OCI-LY7 (cell line): Measurements from ENCODE around the gene TNPO2. TPM values are rescaled to one million over a fixed set of nuclear protein-coding genes. Genes with fewer than 3 reads are reported as not detected.

Experiments
- Bru-seq: library from RNA; stranded (reverse); fragments of 400-500 nt; gene quantifications from one replicate; lab custom pipeline; 2021; lab: Mats Ljungman, UMichigan
- BruChase-seq, 2 experiments: library from RNA; stranded (reverse); fragments of 400-500 nt; gene quantifications; one replicate each; lab custom pipeline; 2021; lab: Mats Ljungman, UMichigan
- BruUV-seq: library from RNA; stranded (reverse); fragments of 400-500 nt; replicated peaks from 2 replicates; lab custom pipeline; 2021; lab: Mats Ljungman, UMichigan
- CTCF ChIA-PET: fragments of 300-600 bp; sonication (Branson Sonifier 250); formaldehyde crosslinking; loops from one replicate; lab custom pipeline; 2022; ENCODE audit warnings: antibody characterized with exemption; ENCODE audit not compliant: unreplicated experiment; lab: Charles Lee
- POLR2A ChIA-PET: fragments of 300-600 bp; sonication (Branson Sonifier 250); formaldehyde crosslinking; loops from one replicate; lab custom pipeline; 2022; ENCODE audit warnings: antibody characterized with exemption; lab: Charles Lee
- DNase-seq: peaks from one replicate; pipeline ENCODE4 v3.0.0-alpha.2; 2015; ENCODE audit warnings: low spot score
- H2AFZ ChIP-seq: fragments of 200-600 bp; sonication (generic), shearing (Covaris generic); 2 replicates; pipeline ENCODE4 v1.6.1; 2014; ENCODE audit warnings: mild to moderate bottlenecking, antibody characterized with exemption, low read length, moderate library complexity
- H3K27ac ChIP-seq: fragments of 200-600 bp; sonication (generic); 2 replicates; pipeline ENCODE4 v1.5.1; 2014; ENCODE audit warnings: mixed run types, low read depth, mild to moderate bottlenecking, moderate library complexity, low read length, inconsistent platforms; ENCODE audit not compliant: poor library complexity, severe bottlenecking
- H3K36me3 ChIP-seq: fragments of 200-600 bp; sonication (generic); 2 replicates; pipeline ENCODE4 v1.6.1; 2014; ENCODE audit warnings: mild to moderate bottlenecking, antibody characterized with exemption, low read length, moderate library complexity, mixed read lengths; ENCODE audit not compliant: insufficient read depth
- H3K4me1 ChIP-seq: fragments of 200-600 bp; sonication (generic); 2 replicates; pipeline ENCODE4 v1.5.1; 2014; ENCODE audit warnings: mild to moderate bottlenecking, low read length; ENCODE audit not compliant: insufficient read depth, poor library complexity, severe bottlenecking
- H3K4me2 ChIP-seq: fragments of 200-600 bp; sonication (generic); 2 replicates; pipeline ENCODE4 v1.6.1; 2014; ENCODE audit warnings: mild to moderate bottlenecking, low read length
- H3K4me3 ChIP-seq: fragments of 200-600 bp; sonication (generic); 2 replicates; pipeline ENCODE4 v1.5.1; 2014; ENCODE audit warnings: mild to moderate bottlenecking, low read depth, low read length; ENCODE audit not compliant: poor library complexity, severe bottlenecking
- H3K79me2 ChIP-seq: fragments of 200-600 bp; sonication (generic); 2 replicates; pipeline ENCODE4 v1.6.1; 2016; ENCODE audit warnings: low read depth, mild to moderate bottlenecking, low read length, moderate library complexity, mixed read lengths; ENCODE audit not compliant: insufficient read depth
- H3K9me2 ChIP-seq: fragments of 200-600 bp; sonication (generic); 2 replicates; pipeline ENCODE4 v1.6.1; 2016; ENCODE audit warnings: mild to moderate bottlenecking, low read length, mixed read lengths; ENCODE audit not compliant: insufficient read depth
- H3K9me3 ChIP-seq: fragments of 200-600 bp; sonication (generic); 2 replicates; pipeline ENCODE4 v1.6.1; 2014; ENCODE audit warnings: mild to moderate bottlenecking, mixed run types, low read length, mixed read lengths
- H4K20me1 ChIP-seq: fragments of 200-600 bp; sonication (generic); 2 replicates; pipeline ENCODE4 v1.6.1; 2014; ENCODE audit warnings: mild to moderate bottlenecking, antibody characterized with exemption, low read length, moderate library complexity, mixed read lengths; ENCODE audit not compliant: insufficient read depth
- EZH2phosphoT487 ChIP-seq: fragments of 200-600 bp; sonication (generic); IDR thresholded peaks from 2 replicates; pipeline ENCODE4 v1.6.1; 2018; ENCODE audit warnings: low read depth, borderline replicate concordance, mild to moderate bottlenecking, mixed run types, antibody characterized with exemption, low read length, moderate library complexity, mixed read lengths
- intact Hi-C: fragments of 100-400 bp; cut with micrococcal nuclease; formaldehyde crosslinking; loops from one replicate; pipeline ENCODE4 v1.10.0; 2022; ENCODE audit not compliant: unreplicated experiment
- long read RNA-seq: library from polyadenylated mRNA; stranded (forward); transcript quantifications from one replicate; pipeline ENCODE4 v2.0.0, GENCODE V29; 2022
- total RNA-seq, 2 experiments: library from RNA; depleted of rRNA in 1 of 2; stranded (reverse); fragments of >200 nt in 1 of 2; shearing (Covaris generic) in 1 of 2; gene quantifications; 2 replicates each; pipeline ENCODE4 v1.2.3, GENCODE V29; 2014 to 2022
- TF ChIP-seq, protein P1 (sequence below): fragments of 200-600 bp; sonication (generic); conservative IDR thresholded peaks from 2 replicates; pipeline ENCODE4 v1.5.1; 2014; ENCODE audit warnings: mild to moderate bottlenecking, antibody characterized with exemption, low read length, moderate library complexity, mixed read lengths

Gene TNPO2
- total RNA-seq (2014; rRNA removed; shearing (Covaris generic)) (42.6 and 47.3 TPM in 2 replicates), total RNA-seq (2022) (112 and 120 TPM in 2 replicates), Bru-seq, nascent RNA (percentile 78 among the genes with signal in this experiment), BruChase-seq, experiment 1, labeled RNA remaining after a 6-hour chase (percentile 90 among the genes with signal in this experiment), BruChase-seq, experiment 2, labeled RNA remaining after a 2-hour chase (percentile 93 among the genes with signal in this experiment)
- long read RNA-seq, partial matches to known transcripts = 1 of 15 reads
- long read RNA-seq, other reads (novel, unspliced or antisense) = 14 of 15 reads

DNA sequence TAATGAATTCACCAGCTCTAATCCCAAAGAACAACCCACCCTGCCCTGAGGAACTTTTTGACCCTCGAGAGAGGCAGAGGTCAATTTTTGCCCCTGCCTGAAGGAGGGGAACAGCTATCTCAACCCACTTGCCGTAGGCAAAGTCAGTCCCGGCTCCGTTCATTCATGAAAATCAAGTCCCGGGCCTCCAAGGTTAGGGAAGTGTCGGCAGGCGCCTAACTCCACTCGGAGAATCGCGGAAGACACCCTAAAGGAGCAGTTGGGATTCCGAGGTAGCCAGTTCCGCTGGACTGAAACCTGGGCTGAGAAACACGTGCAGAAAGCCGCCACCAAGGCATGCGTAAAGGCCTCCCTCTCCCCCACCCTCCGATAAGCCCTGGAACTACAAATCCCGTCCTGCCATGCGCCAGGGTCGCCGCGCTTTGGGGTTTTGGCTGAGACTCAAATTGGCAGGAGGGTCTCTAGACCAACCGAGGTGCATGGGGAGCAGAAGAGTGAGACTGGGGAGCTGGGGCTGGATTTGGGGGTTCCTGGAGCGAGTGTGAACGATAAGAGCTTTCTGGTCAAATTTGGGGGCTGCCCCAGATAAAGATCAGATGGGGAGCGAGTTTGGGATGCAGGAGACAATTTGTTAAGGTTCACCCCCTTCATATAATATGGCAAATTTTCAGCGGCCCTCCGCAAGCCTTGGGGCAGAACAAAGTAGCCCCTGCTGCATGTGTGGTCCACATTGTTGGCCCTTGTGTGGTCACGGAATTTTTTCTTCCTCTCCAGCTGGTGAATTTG lies at the start of gene TNPO2:
TSS of gene TNPO2 (minus strand) at position 292 of the 786 bp plus-strand sequence. CDS start 2,955 bp downstream, outside the sequence.
- intact Hi-C loops = loop anchor here (5.0 kb wide), 1 partner anchor 68 kb away; the partner anchor contains the start of gene JUNB
- Histone ChIP-seq H4K20me1 (peaks cover 8% of the 10 kb centered on the region; the same call in 1 of the 2 replicates), H3K27ac (peak within 1 kb of the TSS; percentile 74), H3K4me2 (peak within 1 kb of the TSS; percentile 84), H2AFZ (peak within 1 kb of the TSS; percentile 31; the same call in 1 of the 2 replicates), H3K9me3 (no peaks in the 10 kb centered on the region), H3K79me2 (peaks cover 52% of the 10 kb centered on the region), H3K9me2 (no peaks in the 10 kb centered on the region), H3K4me1 (peaks cover 26% of the 10 kb centered on the region), H3K36me3 (peaks cover 55% of the 10 kb centered on the region), H3K4me3 (peak within 1 kb of the TSS; percentile 82)
- TF ChIP-seq, protein P1, sequence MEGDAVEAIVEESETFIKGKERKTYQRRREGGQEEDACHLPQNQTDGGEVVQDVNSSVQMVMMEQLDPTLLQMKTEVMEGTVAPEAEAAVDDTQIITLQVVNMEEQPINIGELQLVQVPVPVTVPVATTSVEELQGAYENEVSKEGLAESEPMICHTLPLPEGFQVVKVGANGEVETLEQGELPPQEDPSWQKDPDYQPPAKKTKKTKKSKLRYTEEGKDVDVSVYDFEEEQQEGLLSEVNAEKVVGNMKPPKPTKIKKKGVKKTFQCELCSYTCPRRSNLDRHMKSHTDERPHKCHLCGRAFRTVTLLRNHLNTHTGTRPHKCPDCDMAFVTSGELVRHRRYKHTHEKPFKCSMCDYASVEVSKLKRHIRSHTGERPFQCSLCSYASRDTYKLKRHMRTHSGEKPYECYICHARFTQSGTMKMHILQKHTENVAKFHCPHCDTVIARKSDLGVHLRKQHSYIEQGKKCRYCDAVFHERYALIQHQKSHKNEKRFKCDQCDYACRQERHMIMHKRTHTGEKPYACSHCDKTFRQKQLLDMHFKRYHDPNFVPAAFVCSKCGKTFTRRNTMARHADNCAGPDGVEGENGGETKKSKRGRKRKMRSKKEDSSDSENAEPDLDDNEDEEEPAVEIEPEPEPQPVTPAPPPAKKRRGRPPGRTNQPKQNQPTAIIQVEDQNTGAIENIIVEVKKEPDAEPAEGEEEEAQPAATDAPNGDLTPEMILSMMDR = no peak
- no peak for TF ChIP-seq EZH2phosphoT487
- ChIA-PET POLR2A (interaction anchor here (0.6 to 3.6 kb wide), 5 partner anchors 9 to 156 kb away, joined by 3 to 32 read pairs (median 4); partner anchors contain the start of genes GET3 and TRIR), CTCF (interaction anchor here (1.8 kb wide), 1 partner anchor 10 kb away, joined by 14 read pairs; the partner anchor contains the start of gene TRIR)
- no TSS peak for BruUV-seq
- DNase-seq = peak; percentile 82

DNA sequence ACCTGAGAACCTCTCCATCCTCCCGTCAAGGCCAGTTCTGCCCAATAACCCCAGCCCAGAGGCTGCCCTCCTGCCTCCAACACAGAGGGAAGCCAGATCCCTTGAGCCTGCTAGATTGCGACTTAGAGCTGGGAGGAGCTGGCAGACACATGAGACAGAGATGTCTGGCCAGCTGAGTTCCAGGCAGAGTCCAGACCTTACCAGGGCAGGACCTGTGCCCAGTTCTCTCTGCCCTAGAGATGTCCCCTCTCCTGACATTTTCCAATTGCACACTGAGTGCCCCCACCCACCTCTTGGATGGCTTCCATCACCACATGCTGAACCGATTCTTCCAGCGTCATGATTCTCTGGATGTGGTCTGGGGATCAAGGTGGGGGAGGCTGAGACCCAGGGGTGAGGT lies 48.6 kb upstream of the TNPO2 start:
- Histone ChIP-seq H3K36me3 (no peaks in the 10 kb centered on the region), H3K4me2 (no peak overlapping the region), H3K4me1 (peaks cover 12% of the 10 kb centered on the region), H3K9me3 (no peaks in the 10 kb centered on the region), H2AFZ (no peak overlapping the region), H3K4me3 (no peak overlapping the region), H3K27ac (no peak overlapping the region), H3K79me2 (no peaks in the 10 kb centered on the region), H4K20me1 (no peaks in the 10 kb centered on the region), H3K9me2 (no peaks in the 10 kb centered on the region)
- DNase-seq = no peak
- ChIA-PET CTCF (interaction anchor here (0.9 kb wide), 1 partner anchor 19 kb away, joined by 3 read pairs; the partner anchor contains the start of gene JUNB), POLR2A (no interaction called here)
- no TSS peak for BruUV-seq
- intact Hi-C loops = no loop called here
- no peak for TF ChIP-seq EZH2phosphoT487

DNA sequence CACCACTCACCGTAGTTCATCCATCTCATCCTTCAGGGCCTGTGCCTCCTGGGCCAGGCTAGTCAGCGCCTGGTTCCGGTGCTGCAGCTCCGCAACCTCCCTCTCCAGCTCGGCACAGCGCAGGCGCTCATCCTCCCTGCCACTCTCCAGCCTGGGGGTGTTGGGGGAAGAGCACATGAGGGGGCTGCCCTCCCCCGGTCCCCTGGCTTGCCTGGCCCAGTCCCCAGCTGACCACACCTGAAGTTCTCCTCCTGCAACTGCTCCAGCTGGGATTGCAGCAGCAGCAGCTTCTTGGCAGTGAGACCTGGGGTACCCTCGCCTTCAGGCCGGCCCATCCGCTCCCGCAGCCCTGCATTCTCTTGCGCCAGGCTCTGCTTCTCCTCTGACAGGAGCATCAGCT lies 47.2 kb upstream of the TNPO2 start:
- Histone ChIP-seq H3K4me3 (no peak overlapping the region), H3K9me2 (no peaks in the 10 kb centered on the region), H3K27ac (no peak overlapping the region), H2AFZ (no peak overlapping the region), H4K20me1 (no peaks in the 10 kb centered on the region), H3K4me1 (peaks cover 9% of the 10 kb centered on the region), H3K9me3 (no peaks in the 10 kb centered on the region), H3K36me3 (no peaks in the 10 kb centered on the region), H3K79me2 (no peaks in the 10 kb centered on the region), H3K4me2 (no peak overlapping the region)
- ChIA-PET POLR2A (no interaction called here), CTCF (no interaction called here)
- DNase-seq = no peak
- BruUV-seq = no TSS peak
- no peak for TF ChIP-seq EZH2phosphoT487
- TF ChIP-seq, protein P1 = no peak
- intact Hi-C loops = no loop called here
